Measurements from ENCODE around the gene TUBB4A. TPM values are rescaled to one million over a fixed set of nuclear protein-coding genes. Genes with fewer than 3 reads are reported as not detected.
A peak's percentile ranks its signal among the peaks of the same experiment; 100 is the strongest.

TUBB4A gene
- total and polyA plus RNA-seq, 9 of the 15 experiments (the other 6 are each of a cell fraction or from before 2014, with no cell fraction given) = 0.14 to 7.0 (median 0.75) TPM

DNA sequence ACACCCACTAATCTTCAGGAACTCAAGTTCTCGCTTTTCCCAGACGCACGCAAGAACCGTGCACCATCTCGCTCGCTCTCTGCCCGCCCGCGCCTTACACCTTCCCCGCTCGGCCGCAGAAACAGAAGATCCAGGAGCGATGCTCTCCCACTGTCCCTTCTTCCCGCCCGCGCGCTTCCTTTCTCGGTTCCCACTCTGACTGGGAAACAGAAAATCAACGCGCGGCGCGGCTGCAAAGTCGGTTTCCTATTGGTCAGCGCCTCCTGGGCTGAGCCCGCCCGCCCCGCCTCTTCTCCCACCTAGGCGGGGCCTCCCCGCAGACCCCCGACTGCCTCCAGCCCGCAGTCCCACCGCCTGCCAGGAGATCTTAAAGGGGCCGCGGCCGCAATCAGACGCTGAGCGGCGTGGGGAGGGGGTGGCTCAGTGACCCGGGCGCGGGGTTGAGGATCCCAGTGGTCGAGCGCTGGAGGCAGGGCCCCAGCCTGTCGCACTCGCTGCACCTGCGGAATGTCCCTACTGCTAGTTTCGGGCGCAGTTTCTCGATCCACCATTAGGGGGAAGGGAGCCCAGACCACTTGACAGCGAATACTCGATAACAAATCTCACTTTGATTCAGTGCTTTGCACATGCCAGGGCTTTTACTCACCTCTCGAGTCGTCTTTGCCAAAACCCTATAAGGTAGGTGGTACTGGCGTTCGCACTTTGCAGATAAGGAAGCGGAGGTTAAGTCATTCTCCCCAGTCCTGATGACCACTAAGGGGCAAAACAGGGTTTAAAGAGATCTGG, 41.8 kb downstream of the TUBB4A start (continued):
- TF ChIP-seq JUN (IDR thresholded peaks at IDR 0.05; ENCODE audit: borderline replicate concordance, low read depth, low read length) = no peak
- TF ChIP-seq JUN (CRISPR knock-in tag; IDR thresholded peaks at IDR 0.05; ENCODE audit: borderline replicate concordance) = no peak
- TF ChIP-seq SMAD3 (CRISPR knock-in tag; conservative IDR thresholded peaks at IDR 0.05) = no peak
- TF ChIP-seq EP400 (IDR thresholded peaks at IDR 0.05) = no peak; the same call in none of the 2 replicates
- no peak for TF ChIP-seq DIDO1 (tag; IDR thresholded peaks at IDR 0.05; ENCODE audit: low read depth)
- no peak for TF ChIP-seq BRCA1 (IDR thresholded peaks at IDR 0.05)
- TF ChIP-seq BRCA1 (CRISPR knock-in tag; IDR thresholded peaks at IDR 0.05) = no peak
- TF ChIP-seq ZNF445 (CRISPR knock-in tag; IDR thresholded peaks at IDR 0.05; ENCODE audit: low read depth) = no peak
- no peak for TF ChIP-seq JUNB (CRISPR knock-in tag; conservative IDR thresholded peaks at IDR 0.05)
- TF ChIP-seq, protein P1, sequence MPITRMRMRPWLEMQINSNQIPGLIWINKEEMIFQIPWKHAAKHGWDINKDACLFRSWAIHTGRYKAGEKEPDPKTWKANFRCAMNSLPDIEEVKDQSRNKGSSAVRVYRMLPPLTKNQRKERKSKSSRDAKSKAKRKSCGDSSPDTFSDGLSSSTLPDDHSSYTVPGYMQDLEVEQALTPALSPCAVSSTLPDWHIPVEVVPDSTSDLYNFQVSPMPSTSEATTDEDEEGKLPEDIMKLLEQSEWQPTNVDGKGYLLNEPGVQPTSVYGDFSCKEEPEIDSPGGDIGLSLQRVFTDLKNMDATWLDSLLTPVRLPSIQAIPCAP (CRISPR knock-in tag; IDR thresholded peaks at IDR 0.05; ENCODE audit: borderline replicate concordance) = no peak
- peak; percentile 53; the same call in 1 of the 2 replicates for TF ChIP-seq SPI1 (IDR thresholded peaks at IDR 0.05; ENCODE audit: borderline replicate concordance, low read depth, low read length)
- peak; percentile 93 for TF ChIP-seq SP1 (CRISPR knock-in tag; IDR thresholded peaks at IDR 0.05)
- TF ChIP-seq, protein P2, sequence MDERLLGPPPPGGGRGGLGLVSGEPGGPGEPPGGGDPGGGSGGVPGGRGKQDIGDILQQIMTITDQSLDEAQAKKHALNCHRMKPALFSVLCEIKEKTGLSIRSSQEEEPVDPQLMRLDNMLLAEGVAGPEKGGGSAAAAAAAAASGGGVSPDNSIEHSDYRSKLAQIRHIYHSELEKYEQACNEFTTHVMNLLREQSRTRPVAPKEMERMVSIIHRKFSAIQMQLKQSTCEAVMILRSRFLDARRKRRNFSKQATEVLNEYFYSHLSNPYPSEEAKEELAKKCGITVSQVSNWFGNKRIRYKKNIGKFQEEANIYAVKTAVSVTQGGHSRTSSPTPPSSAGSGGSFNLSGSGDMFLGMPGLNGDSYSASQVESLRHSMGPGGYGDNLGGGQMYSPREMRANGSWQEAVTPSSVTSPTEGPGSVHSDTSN (CRISPR knock-in tag; IDR thresholded peaks at IDR 0.05; ENCODE audit: low read depth) = no peak
- TF ChIP-seq, protein P2 (tag; conservative IDR thresholded peaks at IDR 0.05; ENCODE audit: low read depth) = peak; percentile 67
- TF ChIP-seq ZNF140 (CRISPR knock-in tag; IDR thresholded peaks at IDR 0.05) = no peak
- peak in 1 of 3 experiments; percentile 5 for TF ChIP-seq YY1 (IDR thresholded peaks at IDR 0.05; ENCODE audit: borderline replicate concordance in 1 of 3, control insufficient read depth in 1 of 3, extremely low read depth in 1 of 3, insufficient read depth in 3 of 3, insufficient read length in 1 of 3, insufficient replicate concordance in 2 of 3, low read depth in 1 of 3, low read length in 2 of 3)
- TF ChIP-seq HDAC6 (IDR thresholded peaks at IDR 0.05; ENCODE audit: low read depth, low read length) = no peak
- TF ChIP-seq ELF2 (CRISPR knock-in tag; IDR thresholded peaks at IDR 0.05) = no peak
- TF ChIP-seq ZFX (CRISPR knock-in tag; IDR thresholded peaks at IDR 0.05) = peak; percentile 93
- TF ChIP-seq, protein P3, sequence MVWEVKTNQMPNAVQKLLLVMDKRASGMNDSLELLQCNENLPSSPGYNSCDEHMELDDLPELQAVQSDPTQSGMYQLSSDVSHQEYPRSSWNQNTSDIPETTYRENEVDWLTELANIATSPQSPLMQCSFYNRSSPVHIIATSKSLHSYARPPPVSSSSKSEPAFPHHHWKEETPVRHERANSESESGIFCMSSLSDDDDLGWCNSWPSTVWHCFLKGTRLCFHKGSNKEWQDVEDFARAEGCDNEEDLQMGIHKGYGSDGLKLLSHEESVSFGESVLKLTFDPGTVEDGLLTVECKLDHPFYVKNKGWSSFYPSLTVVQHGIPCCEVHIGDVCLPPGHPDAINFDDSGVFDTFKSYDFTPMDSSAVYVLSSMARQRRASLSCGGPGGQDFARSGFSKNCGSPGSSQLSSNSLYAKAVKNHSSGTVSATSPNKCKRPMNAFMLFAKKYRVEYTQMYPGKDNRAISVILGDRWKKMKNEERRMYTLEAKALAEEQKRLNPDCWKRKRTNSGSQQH (CRISPR knock-in tag; IDR thresholded peaks at IDR 0.05) = no peak
- no peak for TF ChIP-seq ZNF232 (CRISPR knock-in tag; IDR thresholded peaks at IDR 0.05)
- no peak for TF ChIP-seq NONO (IDR thresholded peaks at IDR 0.05; ENCODE audit: low read depth in 2 of 2, low read length in 1 of 2)
- no peak for TF ChIP-seq ZC3H8 (IDR thresholded peaks at IDR 0.05)
- no peak for TF ChIP-seq ZNF41 (CRISPR knock-in tag; conservative IDR thresholded peaks at IDR 0.05)
- TF ChIP-seq PHB (CRISPR knock-in tag; IDR thresholded peaks at IDR 0.05) = no peak
